Transverse colon (tissue), 3 donors: ENCODE data around the gene PIWIL4.
"Not testable (repeated sequence)": the region's sequence is repeated elsewhere in the genome, so short reads cannot be mapped to it uniquely, and the experiment has no call there.

Source experiments
- CTCF ChIP-seq, 5 experiments: fragments of 200-600 bp in 3 of 5; fragments of 450-650 bp in 2 of 5; sonication (generic) in 3 of 5; IDR thresholded peaks; 1 replicate in 2 of 5; 2 replicates in 3 of 5; pipeline ENCODE4 v1.5.1; 2016 to 2017; ENCODE audit warnings: antibody characterized with exemption in 5 of 5, inconsistent platforms in 3 of 5, mild to moderate bottlenecking in 2 of 5, moderate library complexity in 1 of 5
- POLR2A ChIP-seq: fragments of 450-650 bp; IDR thresholded peaks from one replicate; pipeline ENCODE4 v1.6.1; 2016; ENCODE audit warnings: antibody characterized with exemption, mild to moderate bottlenecking, moderate library complexity

- TF ChIP-seq CTCF (IDR thresholded peaks at IDR 0.05); POLR2A: not testable (repeated sequence)
Observed at GRCh38 chr11:94627003-94627560, 59.9 kb downstream of the PIWIL4 start.
